NCI-H510A treated with DMSO at 0.1 percent for 48 hours (cell line): Measurements from ENCODE around the gene IPO11.

Experiments used
- DNase-seq: peaks from one replicate; lab custom pipeline; 2025; lab: John Stamatoyannopoulos, UW

IPO11 gene

GRCh38 chr5:62572918-62573514 lies 160.5 kb downstream of the IPO11 start:
- DNase-seq: no peak

GRCh38 chr5:62574599-62574998 lies 162.0 kb downstream of the IPO11 start:
- DNase-seq: no peak

- no peak for DNase-seq
Measured at GRCh38 chr5:62575066-62575465, 162.5 kb downstream of the IPO11 start.

- DNase-seq: no peak
Measured at GRCh38 chr5:62575489-62575888, 162.9 kb downstream of the IPO11 start.

- DNase-seq: no peak
Measured at GRCh38 chr5:62576570-62577170, 164.1 kb downstream of the IPO11 start.

- DNase-seq: no peak
Measured at GRCh38 chr5:62577488-62577887, 164.9 kb downstream of the IPO11 start.

GRCh38 chr5:62578540-62578939 lies 166.0 kb downstream of the IPO11 start, which contains the start of gene LRRC70:
TSS of gene LRRC70 (plus strand) at chr5:62578819. CDS start at chr5:62579439, 620 bp downstream.
- no peak for DNase-seq

- no peak for DNase-seq
Measured at GRCh38 chr5:62579761-62580160, 167.2 kb downstream of the IPO11 start.

- DNase-seq: no peak
Measured at GRCh38 chr5:62581836-62582597, 169.5 kb downstream of the IPO11 start.

GRCh38 chr5:62584391-62584790 lies 171.8 kb downstream of the IPO11 start:
- no peak for DNase-seq

- DNase-seq: no peak
Measured at GRCh38 chr5:62585306-62585705, 172.7 kb downstream of the IPO11 start.

GRCh38 chr5:62585751-62586150 lies 173.2 kb downstream of the IPO11 start:
- DNase-seq: no peak

GRCh38 chr5:62587737-62588136 lies 175.2 kb downstream of the IPO11 start:
- no peak for DNase-seq

- no peak for DNase-seq
Measured at GRCh38 chr5:62588668-62589067, 176.1 kb downstream of the IPO11 start.

- no peak for DNase-seq
Measured at GRCh38 chr5:62589504-62589903, 176.9 kb downstream of the IPO11 start.

GRCh38 chr5:62590387-62590786 lies 177.8 kb downstream of the IPO11 start:
- DNase-seq: no peak

- no peak for DNase-seq
Measured at GRCh38 chr5:62592558-62592957, 180.0 kb downstream of the IPO11 start.

- DNase-seq: no peak
Measured at GRCh38 chr5:62593331-62593730, 180.8 kb downstream of the IPO11 start.

- no peak for DNase-seq
Measured at GRCh38 chr5:62594364-62594984, 181.9 kb downstream of the IPO11 start.

- no peak for DNase-seq
Measured at GRCh38 chr5:62596096-62596495, 183.5 kb downstream of the IPO11 start.

GRCh38 chr5:62596691-62597090 lies 184.1 kb downstream of the IPO11 start:
- DNase-seq: no peak

GRCh38 chr5:62597314-62597713 lies 184.8 kb downstream of the IPO11 start:
- DNase-seq: no peak
